ENCODE results near the gene EPS8L2. TPM values are rescaled to one million over a fixed set of nuclear protein-coding genes. Genes with fewer than 3 reads are reported as not detected.

Gene EPS8L2
- total and polyA plus RNA-seq, 9 of the 15 experiments (the other 6 are each of a cell fraction or from before 2014, with no cell fraction given): 0.75 to 17.0 (median 3.7) TPM

- TF ChIP-seq ZNF274 (IDR thresholded peaks at IDR 0.05; ENCODE audit: borderline replicate concordance, low read depth, low read length) (no peak), HNRNPK (IDR thresholded peaks at IDR 0.05; ENCODE audit: low read depth, low read length, poor library complexity, severe bottlenecking) (no peak), ZNF518B (CRISPR knock-in tag; IDR thresholded peaks at IDR 0.05) (no peak), KLF13 (tag; IDR thresholded peaks at IDR 0.05; ENCODE audit: borderline replicate concordance, low read depth) (no peak), SUPT5H (IDR thresholded peaks at IDR 0.05) (peak; percentile 83), ZNF707 (CRISPR knock-in tag; conservative IDR thresholded peaks at IDR 0.05) (no peak), HEY1 (CRISPR knock-in tag; IDR thresholded peaks at IDR 0.05; ENCODE audit: borderline replicate concordance) (no peak), CBX5 (IDR thresholded peaks at IDR 0.05; ENCODE audit: borderline replicate concordance, low read depth) (no peak), CREBBP (IDR thresholded peaks at IDR 0.05; ENCODE audit: low read depth, low read length) (no peak), IRF2 (CRISPR knock-in tag; IDR thresholded peaks at IDR 0.05) (no peak), CC2D1A (IDR thresholded peaks at IDR 0.05) (no peak), ZNF740 (CRISPR knock-in tag; IDR thresholded peaks at IDR 0.05) (0 out of 2 replicates have a peak, but pooled peaks have one; percentile 7), ZNF740 (tag; IDR thresholded peaks at IDR 0.05) (no peak), UBTF (IDR thresholded peaks at IDR 0.05; ENCODE audit: borderline replicate concordance in 1 of 2, low read depth in 2 of 2, low read length in 2 of 2) (peak; percentile 76 to 80; a peak in 3 of 4 replicates), ADNP (tag; IDR thresholded peaks at IDR 0.05) (no peak), SIRT6 (IDR thresholded peaks at IDR 0.05; ENCODE audit: low read depth, low read length) (no peak), BRF1 (IDR thresholded peaks at IDR 0.05; ENCODE audit: borderline replicate concordance, extremely low read depth, insufficient read length) (no peak)
- TF ChIP-seq, protein P1, sequence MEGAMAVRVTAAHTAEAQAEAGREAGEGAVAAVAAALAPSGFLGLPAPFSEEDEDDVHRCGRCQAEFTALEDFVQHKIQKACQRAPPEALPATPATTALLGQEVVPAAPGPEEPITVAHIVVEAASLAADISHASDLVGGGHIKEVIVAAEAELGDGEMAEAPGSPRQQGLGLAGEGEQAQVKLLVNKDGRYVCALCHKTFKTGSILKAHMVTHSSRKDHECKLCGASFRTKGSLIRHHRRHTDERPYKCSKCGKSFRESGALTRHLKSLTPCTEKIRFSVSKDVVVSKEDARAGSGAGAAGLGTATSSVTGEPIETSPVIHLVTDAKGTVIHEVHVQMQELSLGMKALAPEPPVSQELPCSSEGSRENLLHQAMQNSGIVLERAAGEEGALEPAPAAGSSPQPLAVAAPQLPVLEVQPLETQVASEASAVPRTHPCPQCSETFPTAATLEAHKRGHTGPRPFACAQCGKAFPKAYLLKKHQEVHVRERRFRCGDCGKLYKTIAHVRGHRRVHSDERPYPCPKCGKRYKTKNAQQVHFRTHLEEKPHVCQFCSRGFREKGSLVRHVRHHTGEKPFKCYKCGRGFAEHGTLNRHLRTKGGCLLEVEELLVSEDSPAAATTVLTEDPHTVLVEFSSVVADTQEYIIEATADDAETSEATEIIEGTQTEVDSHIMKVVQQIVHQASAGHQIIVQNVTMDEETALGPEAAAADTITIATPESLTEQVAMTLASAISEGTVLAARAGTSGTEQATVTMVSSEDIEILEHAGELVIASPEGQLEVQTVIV (CRISPR knock-in tag; IDR thresholded peaks at IDR 0.05; ENCODE audit: borderline replicate concordance): no peak
Observed at GRCh38 chr11:747158-748006, 41.4 kb downstream of the EPS8L2 start, which contains the start of gene TALDO1 (continued).
